ES-I3 (cell line): ENCODE measurements around the gene EIF5B.

Experiments used
- H3K36me3 ChIP-seq: 2 replicates; pipeline ENCODE4 v1.6.1; 2013; ENCODE audit warnings: mild to moderate bottlenecking, low read length, control low read depth, moderate library complexity; ENCODE audit not compliant: insufficient read depth
- H3K4me1 ChIP-seq: 2 replicates; pipeline ENCODE4 v1.6.1; 2013; ENCODE audit warnings: mild to moderate bottlenecking, control low read depth, low read length; ENCODE audit not compliant: insufficient read depth
- H3K9ac ChIP-seq: 2 replicates; pipeline ENCODE4 v1.6.1; 2013; ENCODE audit warnings: low read depth, mild to moderate bottlenecking, low read length, moderate library complexity
- H3K9me3 ChIP-seq: 2 replicates; pipeline ENCODE4 v1.6.1; 2013; ENCODE audit warnings: mild to moderate bottlenecking, low read length, moderate library complexity; ENCODE audit not compliant: control insufficient read depth, insufficient read depth

The EIF5B gene

DNA sequence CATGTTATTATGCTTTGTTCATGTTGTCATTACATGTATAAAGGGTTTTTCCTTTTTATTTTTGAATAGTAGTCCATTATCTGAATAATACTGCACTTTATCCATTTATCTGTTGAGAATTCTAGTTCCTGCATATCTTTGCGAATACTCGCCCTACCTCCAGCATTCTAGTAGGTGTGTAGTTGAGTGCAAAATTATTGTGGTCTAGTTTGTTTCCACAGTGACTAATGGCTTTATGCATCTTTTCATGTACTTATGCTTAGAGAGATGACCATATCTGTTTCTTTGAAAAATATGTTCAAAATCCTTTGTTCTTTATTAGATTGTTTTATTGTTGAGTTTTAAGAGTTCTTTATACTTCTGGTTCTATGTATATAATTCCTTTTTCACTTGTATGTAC lies 48.8 kb downstream of the EIF5B start:
- Histone ChIP-seq H3K9ac (no peak overlapping the region), H3K4me1 (no peaks in the 10 kb centered on the region), H3K9me3 (no peaks in the 10 kb centered on the region), H3K36me3 (peaks cover 11% of the 10 kb centered on the region; the same call in 1 of the 2 replicates)

DNA sequence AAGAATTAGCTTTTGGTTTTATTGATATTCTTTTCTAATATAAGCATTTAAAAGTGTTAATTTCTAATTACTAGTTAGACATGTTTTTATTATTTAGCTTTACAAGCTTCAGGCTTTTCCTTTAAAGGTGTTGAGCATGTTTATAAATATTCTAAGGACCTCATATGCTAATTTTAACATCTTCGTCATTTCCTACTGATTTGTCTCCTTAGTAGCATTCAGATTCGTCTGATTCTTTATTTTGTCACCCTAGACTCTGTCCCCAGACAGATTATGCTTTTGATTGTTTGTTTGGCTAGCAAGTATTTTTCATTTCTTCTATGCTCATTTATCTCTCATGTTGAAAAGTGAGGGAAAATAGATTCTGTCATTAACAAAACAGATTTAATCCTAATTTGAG lies 51.7 kb downstream of the EIF5B start:
- Histone ChIP-seq H3K9me3 (no peaks in the 10 kb centered on the region), H3K36me3 (peaks cover 21% of the 10 kb centered on the region), H3K4me1 (no peaks in the 10 kb centered on the region), H3K9ac (no peak overlapping the region)

DNA sequence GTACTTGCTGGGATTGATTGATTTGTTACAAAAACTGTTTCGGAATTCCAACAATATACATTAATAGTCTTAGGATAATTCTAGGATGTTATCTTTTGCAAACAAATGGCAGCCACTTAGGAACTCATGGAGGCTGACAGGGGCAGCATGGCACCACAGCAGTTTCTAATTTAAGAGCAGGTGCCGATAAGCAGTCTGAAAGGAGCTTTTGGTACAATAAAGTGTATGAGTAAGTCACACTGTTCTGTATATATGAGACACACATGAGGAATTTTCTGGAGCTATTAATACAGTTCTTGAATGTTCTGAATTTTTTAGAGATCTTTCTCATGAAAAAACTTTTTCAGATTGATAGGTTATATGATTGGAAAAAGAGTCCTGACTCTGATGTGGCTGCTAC lies 52.2 kb downstream of the EIF5B start:
- Histone ChIP-seq H3K9ac (no peak overlapping the region), H3K9me3 (no peaks in the 10 kb centered on the region), H3K4me1 (no peaks in the 10 kb centered on the region), H3K36me3 (peaks cover 24% of the 10 kb centered on the region)

DNA sequence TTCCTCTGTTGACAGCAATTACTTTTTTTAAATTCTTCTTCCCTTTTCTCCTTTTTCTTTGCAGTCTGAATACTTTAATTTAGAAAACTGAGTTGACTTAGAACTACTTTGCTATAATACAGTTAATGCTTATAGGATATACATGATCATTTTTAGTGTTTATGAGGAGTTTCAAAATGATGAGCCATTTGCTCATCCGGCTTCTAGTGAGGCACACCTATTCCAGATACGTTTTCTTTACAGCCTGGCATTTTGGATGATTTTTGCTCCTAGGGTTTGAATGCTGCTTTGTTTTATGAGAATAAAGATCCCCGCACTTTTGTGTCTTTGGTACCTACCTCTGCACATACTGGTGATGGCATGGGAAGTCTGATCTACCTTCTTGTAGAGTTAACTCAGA lies 52.8 kb downstream of the EIF5B start:
- Histone ChIP-seq H3K9me3 (no peaks in the 10 kb centered on the region), H3K36me3 (peaks cover 26% of the 10 kb centered on the region), H3K4me1 (no peaks in the 10 kb centered on the region), H3K9ac (no peak overlapping the region)

DNA sequence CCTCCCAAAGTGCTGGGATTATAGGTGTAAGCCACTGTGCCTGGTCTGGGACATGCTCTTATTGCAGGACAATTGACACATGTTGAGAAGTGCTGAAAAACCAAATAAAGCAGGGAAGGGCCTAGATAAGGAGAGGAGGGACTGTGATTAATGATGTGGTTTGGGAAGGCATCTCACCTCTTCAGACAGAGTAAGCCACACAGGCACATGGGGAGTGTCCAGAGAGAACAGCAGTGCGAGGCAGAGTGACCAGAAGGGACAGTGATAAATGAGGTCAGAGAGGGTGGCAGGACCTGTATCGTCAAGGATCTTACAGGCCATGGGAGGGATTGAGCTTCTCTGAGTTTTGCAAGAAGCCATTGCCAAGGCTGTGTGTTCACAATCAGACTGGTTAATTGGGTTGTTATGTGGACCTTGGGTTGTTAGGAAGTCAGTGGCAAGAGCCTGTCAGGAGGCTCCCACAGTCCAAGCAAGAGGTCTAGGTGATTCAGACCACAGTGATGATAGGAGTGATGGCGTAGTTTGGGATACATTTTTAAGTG lies 58.5 kb downstream of the EIF5B start:
- no peak overlapping the region for H3K9ac ChIP-seq
- no peaks in the 10 kb centered on the region for H3K4me1 ChIP-seq
- peaks cover 58% of the 10 kb centered on the region for H3K36me3 ChIP-seq
- no peaks in the 10 kb centered on the region for H3K9me3 ChIP-seq

DNA sequence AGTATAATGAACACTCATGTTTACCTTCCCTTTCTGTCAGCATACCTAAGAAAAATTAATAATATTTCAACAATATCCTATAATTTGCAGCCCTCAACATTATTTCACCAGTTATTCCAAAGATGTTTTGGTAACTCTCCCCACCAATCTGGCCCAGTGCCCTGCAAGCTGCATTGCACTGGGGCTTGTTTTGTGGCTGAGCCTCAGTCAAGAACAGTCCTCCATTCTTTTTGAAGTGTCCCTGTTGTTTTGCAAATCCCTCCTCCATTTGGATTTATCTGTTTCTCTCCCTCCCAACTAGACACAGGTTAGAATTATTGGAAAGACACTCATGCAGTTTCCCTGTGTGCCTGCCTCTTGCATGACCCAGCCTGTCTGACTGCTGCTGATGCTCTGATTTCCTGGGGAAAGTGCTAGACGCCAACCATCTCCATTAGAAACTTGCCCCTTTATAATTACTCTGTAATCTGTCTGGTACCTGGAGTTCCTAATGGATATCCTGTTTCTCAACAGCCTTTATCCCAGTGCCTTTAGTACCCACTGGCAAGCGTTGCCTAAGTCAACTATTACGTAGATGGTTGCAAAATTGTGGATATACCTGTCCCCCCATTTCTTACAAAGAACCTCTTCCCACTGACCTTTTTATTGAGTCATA lies 60.2 kb downstream of the EIF5B start:
- H3K4me1 ChIP-seq = no peaks in the 10 kb centered on the region
- H3K36me3 ChIP-seq = peaks cover 65% of the 10 kb centered on the region
- no peaks in the 10 kb centered on the region for H3K9me3 ChIP-seq
- H3K9ac ChIP-seq = no peak overlapping the region

DNA sequence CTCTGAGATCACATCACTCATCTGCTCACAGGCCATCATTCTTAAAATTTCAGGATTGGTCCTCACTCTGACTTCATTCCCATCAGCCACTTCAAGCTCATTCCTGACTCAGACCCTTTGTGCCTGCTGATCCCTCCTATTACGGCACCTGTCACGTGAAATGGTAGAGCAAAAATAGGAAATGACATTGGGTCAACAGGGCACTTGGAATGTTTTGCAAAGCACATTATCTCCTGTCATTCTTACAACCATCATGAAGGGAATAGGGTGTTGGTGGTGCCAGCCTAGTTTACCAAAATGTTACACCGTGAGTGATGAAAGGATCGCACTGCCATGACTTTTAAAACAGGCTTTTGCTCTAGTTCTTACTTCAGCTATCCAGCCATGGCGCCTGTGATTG lies 61.1 kb downstream of the EIF5B start:
- Histone ChIP-seq H3K36me3 (peaks cover 68% of the 10 kb centered on the region), H3K9ac (no peak overlapping the region), H3K4me1 (peaks cover 5% of the 10 kb centered on the region; the same call in 1 of the 2 replicates), H3K9me3 (no peaks in the 10 kb centered on the region)

DNA sequence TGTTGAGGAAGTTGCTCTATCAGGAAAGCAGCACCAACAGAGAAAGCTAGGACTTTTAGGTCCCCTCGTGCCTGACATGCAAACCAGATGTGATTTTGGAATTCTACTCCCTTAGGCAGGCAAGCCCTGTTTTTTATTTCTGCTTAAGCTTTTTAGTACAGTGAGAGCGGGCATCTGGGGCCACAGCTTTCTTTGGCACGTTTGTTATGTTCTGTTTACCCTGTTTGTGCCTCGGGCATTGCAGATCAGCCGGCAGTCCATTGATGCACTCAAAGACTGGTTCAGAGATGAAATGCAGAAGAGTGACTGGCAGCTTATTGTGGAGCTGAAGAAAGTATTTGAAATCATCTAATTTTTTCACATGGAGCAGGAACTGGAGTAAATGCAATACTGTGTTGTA lies 61.9 kb downstream of the EIF5B start:
- Histone ChIP-seq H3K4me1 (peaks cover 12% of the 10 kb centered on the region), H3K36me3 (peaks cover 66% of the 10 kb centered on the region), H3K9ac (no peak overlapping the region), H3K9me3 (no peaks in the 10 kb centered on the region)

DNA sequence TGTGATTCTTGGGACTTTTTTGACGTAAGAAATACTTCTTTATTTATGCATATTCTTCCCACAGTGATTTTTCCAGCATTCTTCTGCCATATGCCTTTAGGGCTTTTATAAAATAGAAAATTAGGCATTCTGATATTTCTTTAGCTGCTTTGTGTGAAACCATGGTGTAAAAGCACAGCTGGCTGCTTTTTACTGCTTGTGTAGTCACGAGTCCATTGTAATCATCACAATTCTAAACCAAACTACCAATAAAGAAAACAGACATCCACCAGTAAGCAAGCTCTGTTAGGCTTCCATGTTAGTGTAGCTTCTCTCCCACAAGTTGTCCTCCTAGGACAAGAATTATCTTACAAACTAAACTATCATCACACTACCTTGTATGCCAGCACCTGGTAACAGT lies 62.6 kb downstream of the EIF5B start:
- H3K9ac ChIP-seq = no peak overlapping the region
- H3K4me1 ChIP-seq = peaks cover 19% of the 10 kb centered on the region
- no peaks in the 10 kb centered on the region for H3K9me3 ChIP-seq
- peaks cover 67% of the 10 kb centered on the region for H3K36me3 ChIP-seq

DNA sequence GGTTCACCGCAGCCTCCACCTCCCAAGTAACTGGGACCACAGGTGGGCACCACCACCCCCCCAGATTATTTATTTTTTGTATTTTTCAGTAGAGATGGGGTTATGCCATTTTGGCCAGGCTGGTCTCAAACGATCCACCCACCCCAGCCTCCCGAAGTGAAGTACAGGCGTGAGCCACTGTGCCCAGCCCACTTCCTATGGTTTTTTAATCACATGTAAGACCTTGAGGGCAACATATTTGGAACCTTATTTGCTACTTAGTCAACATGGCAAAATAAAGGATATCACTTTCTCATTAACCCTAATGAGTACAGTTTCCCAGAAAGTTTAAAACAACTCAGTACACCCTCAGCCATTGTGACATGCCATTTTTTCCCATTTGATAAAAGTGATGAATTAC lies 64.7 kb downstream of the EIF5B start:
- peaks cover 56% of the 10 kb centered on the region for H3K36me3 ChIP-seq

DNA sequence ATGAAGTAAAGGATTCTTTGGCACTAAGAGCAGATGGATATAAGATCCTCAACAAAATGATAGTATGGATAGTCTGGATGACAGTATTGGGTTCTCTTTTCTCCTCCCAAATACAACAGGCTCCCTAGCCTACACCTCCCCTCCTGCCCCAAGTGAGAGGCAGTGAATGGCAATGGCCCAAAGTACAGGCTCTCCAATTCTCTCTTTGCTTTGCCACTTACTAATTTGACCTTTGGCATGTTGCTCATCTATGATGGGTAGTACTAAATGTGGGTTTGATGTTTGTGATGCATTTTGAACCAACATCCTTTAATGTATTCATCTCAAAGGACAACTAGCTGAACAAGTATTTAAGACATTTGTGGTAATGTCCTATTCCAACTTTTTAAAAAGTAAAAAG lies 65.9 kb downstream of the EIF5B start:
- H3K9ac ChIP-seq = no peak overlapping the region
- no peaks in the 10 kb centered on the region for H3K9me3 ChIP-seq
- H3K36me3 ChIP-seq = peaks cover 46% of the 10 kb centered on the region
- peaks cover 22% of the 10 kb centered on the region for H3K4me1 ChIP-seq

More for the DNA sequence above, 64.7 kb downstream of the EIF5B start:
- H3K4me1 ChIP-seq = peaks cover 22% of the 10 kb centered on the region
- no peaks in the 10 kb centered on the region for H3K9me3 ChIP-seq
- no peak overlapping the region for H3K9ac ChIP-seq

DNA sequence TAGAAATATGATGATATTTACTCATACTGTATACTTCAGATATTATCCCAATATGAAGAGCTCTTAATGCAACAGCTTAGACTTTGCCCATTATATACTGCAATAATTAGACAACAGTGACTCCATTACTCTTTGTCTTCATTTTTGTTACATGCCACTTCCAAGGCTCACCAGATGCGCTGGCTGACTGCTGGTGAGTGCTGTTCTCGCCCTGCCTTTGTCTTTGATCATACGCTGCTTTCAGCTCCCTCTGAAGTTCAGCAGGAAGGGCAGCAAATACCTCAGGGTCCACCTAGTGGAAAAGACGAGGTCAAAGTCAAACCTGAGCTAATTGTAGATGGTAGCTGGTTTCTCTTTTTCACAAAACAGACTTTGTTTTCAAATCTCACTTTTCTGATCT lies 66.3 kb downstream of the EIF5B start:
- Histone ChIP-seq H3K4me1 (peaks cover 22% of the 10 kb centered on the region), H3K9ac (no peak overlapping the region), H3K36me3 (peaks cover 42% of the 10 kb centered on the region), H3K9me3 (no peaks in the 10 kb centered on the region)

DNA sequence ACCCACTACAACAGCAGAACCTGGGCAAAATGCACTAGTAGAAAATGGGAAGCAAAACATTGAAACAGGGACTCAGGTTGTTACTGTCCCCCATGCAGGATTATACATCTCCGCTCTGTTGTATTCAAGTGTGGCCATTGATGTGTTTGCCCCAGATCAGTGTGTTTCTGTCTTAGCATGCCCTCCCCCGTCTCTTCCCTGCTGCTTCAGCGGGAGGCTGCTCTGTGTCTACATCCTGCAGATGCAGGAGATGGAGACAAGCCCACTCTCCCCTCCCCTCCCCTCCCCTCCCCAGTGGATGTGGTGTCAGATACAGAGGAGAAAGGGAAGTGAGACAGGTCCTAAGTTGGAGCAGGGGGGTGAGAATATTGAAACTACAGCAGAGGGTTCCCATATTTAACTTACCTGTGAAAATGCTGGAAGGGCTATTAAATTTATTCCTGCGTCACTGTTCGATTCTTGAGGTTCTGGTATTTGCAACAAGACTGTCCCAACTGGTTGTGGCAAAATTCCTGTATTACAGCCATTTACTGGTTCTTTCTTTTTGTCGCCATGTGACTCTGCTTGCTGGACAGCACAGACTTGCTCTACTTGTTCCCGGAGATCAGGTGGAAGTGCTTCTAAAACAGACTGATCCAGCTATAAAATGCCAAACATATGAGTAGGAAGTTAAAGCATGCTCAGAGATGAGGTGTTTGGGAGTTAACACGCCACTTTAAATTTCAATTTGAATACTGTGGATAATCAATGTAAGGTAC lies 67.0 kb downstream of the EIF5B start:
- Histone ChIP-seq H3K36me3 (peaks cover 35% of the 10 kb centered on the region), H3K9ac (no peak overlapping the region), H3K4me1 (peaks cover 22% of the 10 kb centered on the region), H3K9me3 (no peaks in the 10 kb centered on the region)

DNA sequence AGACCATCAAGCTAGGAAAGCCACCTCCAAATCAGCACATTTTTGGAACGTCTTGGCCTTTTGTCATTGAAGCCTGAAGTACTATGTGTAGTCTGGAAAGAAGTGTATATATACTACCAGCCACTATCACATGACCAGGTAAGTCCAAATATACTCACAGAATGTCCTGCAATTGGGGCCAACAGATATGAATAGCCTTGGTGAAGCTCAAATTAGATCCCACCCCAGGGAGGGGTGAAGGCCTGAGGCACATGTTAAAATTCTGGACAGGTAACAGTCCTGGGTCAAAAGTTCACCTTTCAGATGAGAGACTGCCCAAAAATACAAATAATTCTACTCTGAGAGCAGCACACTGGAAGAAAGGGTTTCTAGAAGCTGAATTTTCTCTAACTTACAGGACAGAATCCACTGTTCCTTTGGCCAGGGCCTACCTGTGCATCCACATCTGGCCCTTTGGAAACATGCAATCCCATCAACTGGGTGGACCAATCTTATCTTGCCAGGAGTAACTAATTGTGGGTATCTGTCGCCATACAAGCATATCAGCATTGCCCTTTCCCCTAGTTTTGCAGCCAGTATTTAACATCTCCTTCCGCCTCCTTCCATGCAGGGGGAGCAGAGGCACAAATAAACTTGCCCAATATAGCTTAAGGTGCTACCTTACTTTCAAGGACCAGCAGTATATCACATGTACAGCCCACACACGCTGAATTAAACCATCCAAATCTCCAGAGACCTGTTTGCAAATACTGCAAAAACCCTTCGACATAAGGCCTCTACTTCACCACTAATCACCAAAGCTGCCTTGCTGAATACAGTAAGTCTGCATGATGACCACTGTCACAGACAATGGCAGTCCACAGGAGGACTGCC lies 67.8 kb downstream of the EIF5B start:
- no peaks in the 10 kb centered on the region for H3K9me3 ChIP-seq
- peaks cover 22% of the 10 kb centered on the region for H3K4me1 ChIP-seq
- H3K9ac ChIP-seq = no peak overlapping the region
- peaks cover 32% of the 10 kb centered on the region for H3K36me3 ChIP-seq
